ENCODE results near the gene ADAMTS16.

DNA sequence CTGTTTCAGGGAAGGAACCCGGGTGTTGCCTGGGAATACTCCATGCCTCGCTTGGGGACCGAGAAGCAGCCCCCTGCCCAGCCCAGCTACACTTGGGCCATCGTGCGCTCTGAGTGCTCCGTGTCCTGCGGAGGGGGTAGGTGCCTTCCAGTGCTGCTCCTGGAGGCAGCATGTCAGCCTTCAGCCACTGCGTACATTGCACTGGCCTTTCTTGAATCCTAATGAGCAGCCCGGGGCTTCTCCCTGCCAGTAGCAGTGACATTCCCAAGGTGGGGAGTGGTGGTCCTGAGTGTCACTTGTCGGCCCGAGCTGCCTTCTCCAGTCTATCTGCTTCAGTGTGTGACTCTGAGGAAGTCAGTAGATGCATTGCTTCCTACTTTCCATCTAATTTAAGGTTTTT is 101.9 kb downstream of the ADAMTS16 start:
- TF ChIP-seq, protein P1, sequence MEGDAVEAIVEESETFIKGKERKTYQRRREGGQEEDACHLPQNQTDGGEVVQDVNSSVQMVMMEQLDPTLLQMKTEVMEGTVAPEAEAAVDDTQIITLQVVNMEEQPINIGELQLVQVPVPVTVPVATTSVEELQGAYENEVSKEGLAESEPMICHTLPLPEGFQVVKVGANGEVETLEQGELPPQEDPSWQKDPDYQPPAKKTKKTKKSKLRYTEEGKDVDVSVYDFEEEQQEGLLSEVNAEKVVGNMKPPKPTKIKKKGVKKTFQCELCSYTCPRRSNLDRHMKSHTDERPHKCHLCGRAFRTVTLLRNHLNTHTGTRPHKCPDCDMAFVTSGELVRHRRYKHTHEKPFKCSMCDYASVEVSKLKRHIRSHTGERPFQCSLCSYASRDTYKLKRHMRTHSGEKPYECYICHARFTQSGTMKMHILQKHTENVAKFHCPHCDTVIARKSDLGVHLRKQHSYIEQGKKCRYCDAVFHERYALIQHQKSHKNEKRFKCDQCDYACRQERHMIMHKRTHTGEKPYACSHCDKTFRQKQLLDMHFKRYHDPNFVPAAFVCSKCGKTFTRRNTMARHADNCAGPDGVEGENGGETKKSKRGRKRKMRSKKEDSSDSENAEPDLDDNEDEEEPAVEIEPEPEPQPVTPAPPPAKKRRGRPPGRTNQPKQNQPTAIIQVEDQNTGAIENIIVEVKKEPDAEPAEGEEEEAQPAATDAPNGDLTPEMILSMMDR (conservative IDR thresholded peaks at IDR 0.05; ENCODE audit: low read depth in 2 of 2) = no peak
- TF ChIP-seq EZH2 (IDR thresholded peaks at IDR 0.05; ENCODE audit: low read depth, unreplicated experiment) (no peak), POLR2AphosphoS5 (IDR thresholded peaks at IDR 0.05; ENCODE audit: low read depth) (no peak), CREB1 (CRISPR knock-in tag; IDR thresholded peaks at IDR 0.05; ENCODE audit: low read depth) (no peak), EZH2phosphoT487 (IDR thresholded peaks at IDR 0.05; ENCODE audit: unreplicated experiment) (no peak), ZNF114 (CRISPR knock-in tag; IDR thresholded peaks at IDR 0.05) (no peak), JUNB (IDR thresholded peaks at IDR 0.05; ENCODE audit: unreplicated experiment) (no peak), NANOG (IDR thresholded peaks at IDR 0.05; ENCODE audit: borderline replicate concordance) (no peak)
- TF ChIP-seq, protein P2, sequence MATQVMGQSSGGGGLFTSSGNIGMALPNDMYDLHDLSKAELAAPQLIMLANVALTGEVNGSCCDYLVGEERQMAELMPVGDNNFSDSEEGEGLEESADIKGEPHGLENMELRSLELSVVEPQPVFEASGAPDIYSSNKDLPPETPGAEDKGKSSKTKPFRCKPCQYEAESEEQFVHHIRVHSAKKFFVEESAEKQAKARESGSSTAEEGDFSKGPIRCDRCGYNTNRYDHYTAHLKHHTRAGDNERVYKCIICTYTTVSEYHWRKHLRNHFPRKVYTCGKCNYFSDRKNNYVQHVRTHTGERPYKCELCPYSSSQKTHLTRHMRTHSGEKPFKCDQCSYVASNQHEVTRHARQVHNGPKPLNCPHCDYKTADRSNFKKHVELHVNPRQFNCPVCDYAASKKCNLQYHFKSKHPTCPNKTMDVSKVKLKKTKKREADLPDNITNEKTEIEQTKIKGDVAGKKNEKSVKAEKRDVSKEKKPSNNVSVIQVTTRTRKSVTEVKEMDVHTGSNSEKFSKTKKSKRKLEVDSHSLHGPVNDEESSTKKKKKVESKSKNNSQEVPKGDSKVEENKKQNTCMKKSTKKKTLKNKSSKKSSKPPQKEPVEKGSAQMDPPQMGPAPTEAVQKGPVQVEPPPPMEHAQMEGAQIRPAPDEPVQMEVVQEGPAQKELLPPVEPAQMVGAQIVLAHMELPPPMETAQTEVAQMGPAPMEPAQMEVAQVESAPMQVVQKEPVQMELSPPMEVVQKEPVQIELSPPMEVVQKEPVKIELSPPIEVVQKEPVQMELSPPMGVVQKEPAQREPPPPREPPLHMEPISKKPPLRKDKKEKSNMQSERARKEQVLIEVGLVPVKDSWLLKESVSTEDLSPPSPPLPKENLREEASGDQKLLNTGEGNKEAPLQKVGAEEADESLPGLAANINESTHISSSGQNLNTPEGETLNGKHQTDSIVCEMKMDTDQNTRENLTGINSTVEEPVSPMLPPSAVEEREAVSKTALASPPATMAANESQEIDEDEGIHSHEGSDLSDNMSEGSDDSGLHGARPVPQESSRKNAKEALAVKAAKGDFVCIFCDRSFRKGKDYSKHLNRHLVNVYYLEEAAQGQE (IDR thresholded peaks at IDR 0.05; ENCODE audit: unreplicated experiment) = no peak
- TF ChIP-seq, protein P3, sequence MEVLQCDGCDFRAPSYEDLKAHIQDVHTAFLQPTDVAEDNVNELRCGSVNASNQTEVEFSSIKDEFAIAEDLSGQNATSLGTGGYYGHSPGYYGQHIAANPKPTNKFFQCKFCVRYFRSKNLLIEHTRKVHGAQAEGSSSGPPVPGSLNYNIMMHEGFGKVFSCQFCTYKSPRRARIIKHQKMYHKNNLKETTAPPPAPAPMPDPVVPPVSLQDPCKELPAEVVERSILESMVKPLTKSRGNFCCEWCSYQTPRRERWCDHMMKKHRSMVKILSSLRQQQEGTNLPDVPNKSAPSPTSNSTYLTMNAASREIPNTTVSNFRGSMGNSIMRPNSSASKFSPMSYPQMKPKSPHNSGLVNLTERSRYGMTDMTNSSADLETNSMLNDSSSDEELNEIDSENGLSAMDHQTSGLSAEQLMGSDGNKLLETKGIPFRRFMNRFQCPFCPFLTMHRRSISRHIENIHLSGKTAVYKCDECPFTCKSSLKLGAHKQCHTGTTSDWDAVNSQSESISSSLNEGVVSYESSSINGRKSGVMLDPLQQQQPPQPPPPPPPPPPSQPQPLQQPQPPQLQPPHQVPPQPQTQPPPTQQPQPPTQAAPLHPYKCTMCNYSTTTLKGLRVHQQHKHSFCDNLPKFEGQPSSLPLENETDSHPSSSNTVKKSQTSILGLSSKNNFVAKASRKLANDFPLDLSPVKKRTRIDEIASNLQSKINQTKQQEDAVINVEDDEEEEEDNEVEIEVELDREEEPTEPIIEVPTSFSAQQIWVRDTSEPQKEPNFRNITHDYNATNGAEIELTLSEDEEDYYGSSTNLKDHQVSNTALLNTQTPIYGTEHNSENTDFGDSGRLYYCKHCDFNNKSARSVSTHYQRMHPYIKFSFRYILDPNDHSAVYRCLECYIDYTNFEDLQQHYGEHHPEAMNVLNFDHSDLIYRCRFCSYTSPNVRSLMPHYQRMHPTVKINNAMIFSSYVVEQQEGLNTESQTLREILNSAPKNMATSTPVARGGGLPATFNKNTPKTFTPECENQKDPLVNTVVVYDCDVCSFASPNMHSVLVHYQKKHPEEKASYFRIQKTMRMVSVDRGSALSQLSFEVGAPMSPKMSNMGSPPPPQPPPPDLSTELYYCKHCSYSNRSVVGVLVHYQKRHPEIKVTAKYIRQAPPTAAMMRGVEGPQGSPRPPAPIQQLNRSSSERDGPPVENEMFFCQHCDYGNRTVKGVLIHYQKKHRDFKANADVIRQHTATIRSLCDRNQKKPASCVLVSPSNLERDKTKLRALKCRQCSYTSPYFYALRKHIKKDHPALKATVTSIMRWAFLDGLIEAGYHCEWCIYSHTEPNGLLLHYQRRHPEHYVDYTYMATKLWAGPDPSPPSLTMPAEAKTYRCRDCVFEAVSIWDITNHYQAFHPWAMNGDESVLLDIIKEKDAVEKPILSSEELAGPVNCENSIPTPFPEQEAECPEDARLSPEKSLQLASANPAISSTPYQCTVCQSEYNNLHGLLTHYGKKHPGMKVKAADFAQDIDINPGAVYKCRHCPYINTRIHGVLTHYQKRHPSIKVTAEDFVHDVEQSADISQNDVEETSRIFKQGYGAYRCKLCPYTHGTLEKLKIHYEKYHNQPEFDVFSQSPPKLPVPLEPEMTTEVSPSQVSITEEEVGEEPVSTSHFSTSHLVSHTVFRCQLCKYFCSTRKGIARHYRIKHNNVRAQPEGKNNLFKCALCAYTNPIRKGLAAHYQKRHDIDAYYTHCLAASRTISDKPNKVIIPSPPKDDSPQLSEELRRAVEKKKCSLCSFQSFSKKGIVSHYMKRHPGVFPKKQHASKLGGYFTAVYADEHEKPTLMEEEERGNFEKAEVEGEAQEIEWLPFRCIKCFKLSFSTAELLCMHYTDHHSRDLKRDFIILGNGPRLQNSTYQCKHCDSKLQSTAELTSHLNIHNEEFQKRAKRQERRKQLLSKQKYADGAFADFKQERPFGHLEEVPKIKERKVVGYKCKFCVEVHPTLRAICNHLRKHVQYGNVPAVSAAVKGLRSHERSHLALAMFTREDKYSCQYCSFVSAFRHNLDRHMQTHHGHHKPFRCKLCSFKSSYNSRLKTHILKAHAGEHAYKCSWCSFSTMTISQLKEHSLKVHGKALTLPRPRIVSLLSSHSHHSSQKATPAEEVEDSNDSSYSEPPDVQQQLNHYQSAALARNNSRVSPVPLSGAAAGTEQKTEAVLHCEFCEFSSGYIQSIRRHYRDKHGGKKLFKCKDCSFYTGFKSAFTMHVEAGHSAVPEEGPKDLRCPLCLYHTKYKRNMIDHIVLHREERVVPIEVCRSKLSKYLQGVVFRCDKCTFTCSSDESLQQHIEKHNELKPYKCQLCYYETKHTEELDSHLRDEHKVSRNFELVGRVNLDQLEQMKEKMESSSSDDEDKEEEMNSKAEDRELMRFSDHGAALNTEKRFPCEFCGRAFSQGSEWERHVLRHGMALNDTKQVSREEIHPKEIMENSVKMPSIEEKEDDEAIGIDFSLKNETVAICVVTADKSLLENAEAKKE (CRISPR knock-in tag; IDR thresholded peaks at IDR 0.05) = no peak
